ENCODE data around the gene POC1A.

The POC1A gene

GRCh38 chr3:52047295-52047960 is 106.8 kb downstream of the POC1A start:
- peak overlapping the region; percentile 90 for H3K27ac ChIP-seq (ENCODE audit: low read length, poor library complexity, severe bottlenecking)
- H2BK12ac ChIP-seq (ENCODE audit: low read length in 2 of 2): peak overlapping the region; percentile 6 to 97
- H2BK120ac ChIP-seq (ENCODE audit: low read depth, low read length): peak overlapping the region; percentile 86
- H3K14ac ChIP-seq (ENCODE audit: low read length in 2 of 2): peak overlapping the region in 1 of 2 experiments; percentile 85
- H3K4me2 ChIP-seq (ENCODE audit: low read length, poor library complexity, severe bottlenecking): no peak overlapping the region
- H3K4me1 ChIP-seq (ENCODE audit: control insufficient read depth, insufficient read depth, low read depth, low read length): peaks cover 62% of the 10 kb centered on the region
- peak overlapping the region; percentile 97 for H4K8ac ChIP-seq (ENCODE audit: low read length)
- H3K4me3 ChIP-seq (ENCODE audit: insufficient read depth in 1 of 2, low read depth in 1 of 2, low read length in 2 of 2): no peak overlapping the region
- H2AK5ac ChIP-seq (ENCODE audit: low read length, severe bottlenecking): peak overlapping the region; percentile 87
- H3K9ac ChIP-seq (ENCODE audit: low read length): peak overlapping the region; percentile 45
- WGBS: 65% methylated on average over 11 of the region's 20 CpGs
- no peaks in the 10 kb centered on the region for H3K9me3 ChIP-seq (ENCODE audit: control insufficient read depth, low read length)
- no peak for DNase-seq
- H3K27me3 ChIP-seq (ENCODE audit: control insufficient read depth in 1 of 2, insufficient read depth in 1 of 2, low read length in 2 of 2): no peaks in the 10 kb centered on the region
- peak overlapping the region; percentile 85 to 90 for H3K4ac ChIP-seq (ENCODE audit: low read depth in 1 of 2, low read length in 2 of 2)
- H4K91ac ChIP-seq (ENCODE audit: low read length): peak overlapping the region; percentile 94
- H2BK15ac ChIP-seq (ENCODE audit: low read depth, poor library complexity, severe bottlenecking): peak overlapping the region; percentile 75
- H3K36me3 ChIP-seq (ENCODE audit: control insufficient read depth in 1 of 2, insufficient read depth in 2 of 2, low read depth in 1 of 2, low read length in 2 of 2): peaks cover 38 to 44% of the 10 kb centered on the region in 2 experiments
- H3K79me1 ChIP-seq (replicated peaks; ENCODE audit: low read length, poor library complexity, severe bottlenecking): peaks cover 19% of the 10 kb centered on the region
- no peak overlapping the region for H3K23ac ChIP-seq (ENCODE audit: low read length in 2 of 2)
- peak overlapping the region; percentile 90 to 96 for H3K18ac ChIP-seq (ENCODE audit: low read depth in 1 of 2, low read length in 2 of 2)
- H2AFZ ChIP-seq (ENCODE audit: low read depth, low read length): no peak overlapping the region
- peak overlapping the region; percentile 57 for H2BK5ac ChIP-seq (ENCODE audit: low read depth, low read length, poor library complexity, severe bottlenecking)

- Histone ChIP-seq H3K23ac (ENCODE audit: low read length in 2 of 2) (no peak overlapping the region), H2BK120ac (ENCODE audit: low read depth, low read length) (peak overlapping the region; percentile 86), H3K9ac (ENCODE audit: low read length) (peak overlapping the region; percentile 45), H2BK12ac (ENCODE audit: low read length in 2 of 2) (peak overlapping the region; percentile 6 to 97), H4K8ac (ENCODE audit: low read length) (peak overlapping the region; percentile 97), H2AFZ (ENCODE audit: low read depth, low read length) (no peak overlapping the region), H3K18ac (ENCODE audit: low read depth in 1 of 2, low read length in 2 of 2) (peak overlapping the region; percentile 37 to 96), H3K36me3 (ENCODE audit: control insufficient read depth in 1 of 2, insufficient read depth in 2 of 2, low read depth in 1 of 2, low read length in 2 of 2) (peaks cover 32 to 38% of the 10 kb centered on the region in 2 experiments), H3K14ac (ENCODE audit: low read length in 2 of 2) (peak overlapping the region in 1 of 2 experiments; percentile 85), H3K4me2 (ENCODE audit: low read length, poor library complexity, severe bottlenecking) (no peak overlapping the region), H2BK15ac (ENCODE audit: low read depth, poor library complexity, severe bottlenecking) (peak overlapping the region; percentile 75), H4K91ac (ENCODE audit: low read length) (peak overlapping the region; percentile 94), H3K4me1 (ENCODE audit: control insufficient read depth, insufficient read depth, low read depth, low read length) (peaks cover 57% of the 10 kb centered on the region), H3K27ac (ENCODE audit: low read length, poor library complexity, severe bottlenecking) (peak overlapping the region; percentile 90), H3K79me1 (replicated peaks; ENCODE audit: low read length, poor library complexity, severe bottlenecking) (peaks cover 19% of the 10 kb centered on the region), H3K4me3 (ENCODE audit: insufficient read depth in 1 of 2, low read depth in 1 of 2, low read length in 2 of 2) (no peak overlapping the region), H3K9me3 (ENCODE audit: control insufficient read depth, low read length) (no peaks in the 10 kb centered on the region), H2AK5ac (ENCODE audit: low read length, severe bottlenecking) (peak overlapping the region; percentile 34), H2BK5ac (ENCODE audit: low read depth, low read length, poor library complexity, severe bottlenecking) (peak overlapping the region; percentile 57), H3K27me3 (ENCODE audit: control insufficient read depth in 1 of 2, insufficient read depth in 1 of 2, low read length in 2 of 2) (no peaks in the 10 kb centered on the region), H3K4ac (ENCODE audit: low read depth in 1 of 2, low read length in 2 of 2) (peak overlapping the region; percentile 85 to 90)
- 36% methylated on average over 7 of the region's 7 CpGs for WGBS
- no peak for DNase-seq
These were observed 107.4 kb downstream of the POC1A start for GRCh38 chr3:52046902-52047239.

- Histone ChIP-seq H3K9me3 (ENCODE audit: control insufficient read depth, low read length) (no peaks in the 10 kb centered on the region), H3K18ac (ENCODE audit: low read depth in 1 of 2, low read length in 2 of 2) (peak overlapping the region; percentile 91 to 96), H3K36me3 (ENCODE audit: control insufficient read depth in 1 of 2, insufficient read depth in 2 of 2, low read depth in 1 of 2, low read length in 2 of 2) (peaks cover 28 to 33% of the 10 kb centered on the region in 2 experiments), H4K8ac (ENCODE audit: low read length) (peak overlapping the region; percentile 98), H3K79me1 (replicated peaks; ENCODE audit: low read length, poor library complexity, severe bottlenecking) (peaks cover 18% of the 10 kb centered on the region), H2BK5ac (ENCODE audit: low read depth, low read length, poor library complexity, severe bottlenecking) (peak overlapping the region; percentile 38), H3K4me3 (ENCODE audit: insufficient read depth in 1 of 2, low read depth in 1 of 2, low read length in 2 of 2) (no peak overlapping the region), H3K23ac (ENCODE audit: low read length in 2 of 2) (no peak overlapping the region), H2BK120ac (ENCODE audit: low read depth, low read length) (peak overlapping the region; percentile 86), H3K9ac (ENCODE audit: low read length) (peak overlapping the region; percentile 45), H2AFZ (ENCODE audit: low read depth, low read length) (no peak overlapping the region), H3K27me3 (ENCODE audit: control insufficient read depth in 1 of 2, insufficient read depth in 1 of 2, low read length in 2 of 2) (no peaks in the 10 kb centered on the region), H2AK5ac (ENCODE audit: low read length, severe bottlenecking) (peak overlapping the region; percentile 91), H2BK12ac (ENCODE audit: low read length in 2 of 2) (peak overlapping the region; percentile 90 to 97), H3K14ac (ENCODE audit: low read length in 2 of 2) (peak overlapping the region in 1 of 2 experiments; percentile 85), H3K4me1 (ENCODE audit: control insufficient read depth, insufficient read depth, low read depth, low read length) (peaks cover 52% of the 10 kb centered on the region), H3K27ac (ENCODE audit: low read length, poor library complexity, severe bottlenecking) (peak overlapping the region; percentile 90), H3K4ac (ENCODE audit: low read depth in 1 of 2, low read length in 2 of 2) (peak overlapping the region; percentile 89 to 92), H2BK15ac (ENCODE audit: low read depth, poor library complexity, severe bottlenecking) (peak overlapping the region; percentile 75), H4K91ac (ENCODE audit: low read length) (peak overlapping the region; percentile 96), H3K4me2 (ENCODE audit: low read length, poor library complexity, severe bottlenecking) (no peak overlapping the region)
- peak; percentile 99 for DNase-seq
- 24% methylated on average over 12 of the region's 12 CpGs for WGBS
These were observed 107.9 kb downstream of the POC1A start for GRCh38 chr3:52046186-52046901.

Measured in mesenchymal stem cell (in vitro differentiated cells and primary cell).